Measurements from ENCODE around the gene UNC5C. TPM values are rescaled to one million over a fixed set of nuclear protein-coding genes. Genes with fewer than 3 reads are reported as not detected.
"Not testable (repeated sequence)": the region's sequence is repeated elsewhere in the genome, so short reads cannot be mapped to it uniquely, and the experiment has no call there.

The UNC5C gene
- total RNA-seq, 1 donor from 2014 or later, result 0.70 TPM

- Mint-ChIP-seq H3K9me3 (ENCODE audit: unreplicated experiment) (peaks cover 3% of the 10 kb centered on the region), H3K27ac (ENCODE audit: unreplicated experiment) (no peak overlapping the region), H3K4me3 (ENCODE audit: unreplicated experiment) (no peak overlapping the region), H3K27me3 (ENCODE audit: unreplicated experiment) (peaks cover 6% of the 10 kb centered on the region), H3K4me1 (ENCODE audit: unreplicated experiment) (no peaks in the 10 kb centered on the region), H3K36me3 (ENCODE audit: unreplicated experiment) (peaks cover 4% of the 10 kb centered on the region)
- no peak for TF ChIP-seq CTCF (IDR thresholded peaks at IDR 0.05)
- DNase-seq (ENCODE audit: extremely low spot score, unreplicated experiment), result no peak
Observed at GRCh38 chr4:95181243-95181995, 367.4 kb downstream of the UNC5C start.

GRCh38 chr4:95180531-95181242, 368.1 kb downstream of the UNC5C start:
- no peak for TF ChIP-seq CTCF (IDR thresholded peaks at IDR 0.05)

GRCh38 chr4:95178938-95179337, 369.8 kb downstream of the UNC5C start:
- Mint-ChIP-seq H3K9me3 (ENCODE audit: unreplicated experiment) (peaks cover 3% of the 10 kb centered on the region), H3K4me3 (ENCODE audit: unreplicated experiment) (no peak overlapping the region), H3K4me1 (ENCODE audit: unreplicated experiment) (no peaks in the 10 kb centered on the region), H3K27me3 (ENCODE audit: unreplicated experiment) (no peaks in the 10 kb centered on the region), H3K27ac (ENCODE audit: unreplicated experiment) (no peak overlapping the region), H3K36me3 (ENCODE audit: unreplicated experiment) (peaks cover 4% of the 10 kb centered on the region)
- DNase-seq (ENCODE audit: extremely low spot score, unreplicated experiment), result no peak
- TF ChIP-seq CTCF (IDR thresholded peaks at IDR 0.05), result no peak

More at GRCh38 chr4:95180531-95181242, 368.1 kb downstream of the UNC5C start:
- peaks cover 6% of the 10 kb centered on the region for H3K27me3 Mint-ChIP-seq (ENCODE audit: unreplicated experiment)
- peaks cover 4% of the 10 kb centered on the region for H3K36me3 Mint-ChIP-seq (ENCODE audit: unreplicated experiment)
- H3K4me3 Mint-ChIP-seq (ENCODE audit: unreplicated experiment), result no peak overlapping the region
- H3K27ac Mint-ChIP-seq (ENCODE audit: unreplicated experiment), result no peak overlapping the region
- DNase-seq (ENCODE audit: extremely low spot score, unreplicated experiment), result no peak
- peaks cover 3% of the 10 kb centered on the region for H3K9me3 Mint-ChIP-seq (ENCODE audit: unreplicated experiment)
- no peaks in the 10 kb centered on the region for H3K4me1 Mint-ChIP-seq (ENCODE audit: unreplicated experiment)

GRCh38 chr4:95171377-95171776, 377.4 kb downstream of the UNC5C start:
- not testable (repeated sequence) for H3K27me3 Mint-ChIP-seq (ENCODE audit: unreplicated experiment); H3K4me1 Mint-ChIP-seq (ENCODE audit: unreplicated experiment); H3K36me3 Mint-ChIP-seq (ENCODE audit: unreplicated experiment); H3K4me3 Mint-ChIP-seq (ENCODE audit: unreplicated experiment); H3K27ac Mint-ChIP-seq (ENCODE audit: unreplicated experiment); DNase-seq (ENCODE audit: extremely low spot score, unreplicated experiment); H3K9me3 Mint-ChIP-seq (ENCODE audit: unreplicated experiment)

- Mint-ChIP-seq H3K36me3 (ENCODE audit: unreplicated experiment) (no peaks in the 10 kb centered on the region), H3K9me3 (ENCODE audit: unreplicated experiment) (no peaks in the 10 kb centered on the region), H3K27me3 (ENCODE audit: unreplicated experiment) (no peaks in the 10 kb centered on the region), H3K4me1 (ENCODE audit: unreplicated experiment) (no peaks in the 10 kb centered on the region), H3K4me3 (ENCODE audit: unreplicated experiment) (no peak overlapping the region), H3K27ac (ENCODE audit: unreplicated experiment) (no peak overlapping the region)
- DNase-seq (ENCODE audit: extremely low spot score, unreplicated experiment), result no peak
- TF ChIP-seq CTCF (IDR thresholded peaks at IDR 0.05), result no peak
Observed at GRCh38 chr4:95170176-95170575, 378.6 kb downstream of the UNC5C start.

Data from osteocyte (in vitro differentiated cells).